H9 (cell line): ENCODE results near the gene MICAL3. TPM values are rescaled to one million over a fixed set of nuclear protein-coding genes. Genes with fewer than 3 reads are reported as not detected.
"Not testable (repeated sequence)": the region's sequence is repeated elsewhere in the genome, so short reads cannot be mapped to it uniquely, and the experiment has no call there.

ENCODE experiments used
- DNase-seq: peaks from one replicate; pipeline ENCODE4 v3.0.0-alpha.2; 2017
- H2AFZ ChIP-seq: one replicate; pipeline ENCODE4 v1.6.1; 2013; ENCODE audit warnings: mild to moderate bottlenecking, low read length, control low read depth, moderate library complexity
- H2AK5ac ChIP-seq: 2 replicates; pipeline ENCODE4 v1.6.1; 2013; ENCODE audit warnings: low read length, control low read depth, mixed read lengths; ENCODE audit not compliant: insufficient read length
- H2BK120ac ChIP-seq: one replicate; pipeline ENCODE4 v1.6.1; 2013; ENCODE audit warnings: low read depth, mild to moderate bottlenecking, low read length, control low read depth, inconsistent platforms; ENCODE audit not compliant: poor library complexity, severe bottlenecking
- H2BK12ac ChIP-seq: 2 replicates; pipeline ENCODE4 v1.6.1; 2013; ENCODE audit warnings: low read length, control low read depth, mixed read lengths, low read depth; ENCODE audit not compliant: insufficient read length
- H2BK15ac ChIP-seq: 2 replicates; pipeline ENCODE4 v1.6.1; 2013; ENCODE audit warnings: low read depth, low read length, control low read depth
- H2BK20ac ChIP-seq: one replicate; pipeline ENCODE4 v1.6.1; 2013; ENCODE audit warnings: low read depth, mild to moderate bottlenecking, low read length, control low read depth, inconsistent platforms; ENCODE audit not compliant: poor library complexity, severe bottlenecking
- H2BK5ac ChIP-seq: 2 replicates; pipeline ENCODE4 v1.6.1; 2013; ENCODE audit warnings: low read length, control low read depth, mixed read lengths; ENCODE audit not compliant: insufficient read length
- H3K14ac ChIP-seq: 2 replicates; pipeline ENCODE4 v1.6.1; 2013; ENCODE audit warnings: low read length, control low read depth; ENCODE audit not compliant: insufficient read depth
- H3K18ac ChIP-seq: 2 replicates; pipeline ENCODE4 v1.6.1; 2013; ENCODE audit warnings: low read depth, mild to moderate bottlenecking, mixed read lengths, low read length, control low read depth; ENCODE audit not compliant: insufficient read length
- H3K23ac ChIP-seq: 2 replicates; pipeline ENCODE4 v1.6.1; 2013; ENCODE audit warnings: low read length, control low read depth, mixed read lengths, low read depth; ENCODE audit not compliant: insufficient read length
- H3K23me2 ChIP-seq: 2 replicates; pipeline ENCODE4 v1.6.1; 2013; ENCODE audit warnings: low read depth, mild to moderate bottlenecking, mixed read lengths, low read length, control low read depth; ENCODE audit not compliant: insufficient read length, poor library complexity, severe bottlenecking
- H3K27ac ChIP-seq: 2 replicates; pipeline ENCODE4 v1.5.1; 2013; ENCODE audit warnings: low read length, control low read depth, mixed read lengths, low read depth; ENCODE audit not compliant: insufficient read length
- H3K27me3 ChIP-seq: 2 replicates; pipeline ENCODE4 v1.6.1; 2013; ENCODE audit warnings: low read length, control low read depth, inconsistent platforms; ENCODE audit not compliant: insufficient read depth
- H3K4ac ChIP-seq: 2 replicates; pipeline ENCODE4 v1.6.1; 2013; ENCODE audit warnings: low read depth, mild to moderate bottlenecking, control low read depth, inconsistent platforms, low read length, moderate library complexity
- H3K4me1 ChIP-seq: 2 replicates; pipeline ENCODE4 v1.6.1; 2013; ENCODE audit warnings: low read length, control low read depth, inconsistent platforms; ENCODE audit not compliant: insufficient read depth
- H3K4me2 ChIP-seq: 2 replicates; pipeline ENCODE4 v1.6.1; 2013; ENCODE audit warnings: low read length, control low read depth, mixed read lengths; ENCODE audit not compliant: insufficient read length, insufficient read depth
- H3K56ac ChIP-seq: 2 replicates; pipeline ENCODE4 v1.6.1; 2013; ENCODE audit warnings: low read depth, mild to moderate bottlenecking, mixed read lengths, low read length, control low read depth; ENCODE audit not compliant: insufficient read length
- H3K79me1 ChIP-seq: 2 replicates; pipeline ENCODE4 v1.6.1; 2013; ENCODE audit warnings: low read depth, mild to moderate bottlenecking, moderate library complexity, low read length, control low read depth, inconsistent platforms; ENCODE audit not compliant: insufficient read depth, poor library complexity, severe bottlenecking
- H3K79me2 ChIP-seq: 2 replicates; pipeline ENCODE4 v1.6.1; 2013; ENCODE audit warnings: low read length, control low read depth, inconsistent platforms; ENCODE audit not compliant: insufficient read depth
- H3K9ac ChIP-seq: 2 replicates; pipeline ENCODE4 v1.6.1; 2013; ENCODE audit warnings: low read length, control low read depth, mixed read lengths; ENCODE audit not compliant: insufficient read length; ENCODE audit errors: extremely low read depth
- H3K9me3 ChIP-seq: one replicate; pipeline ENCODE4 v1.6.1; 2013; ENCODE audit warnings: low read depth, low read length, inconsistent platforms; ENCODE audit not compliant: control insufficient read depth
- H3T11ph ChIP-seq: one replicate; pipeline ENCODE4 v1.6.1; 2013; ENCODE audit warnings: mild to moderate bottlenecking, low read length, control low read depth, inconsistent platforms
- H4K20me1 ChIP-seq: one replicate; pipeline ENCODE4 v1.6.1; 2013; ENCODE audit not compliant: control insufficient read depth, insufficient read length, insufficient read depth
- H4K5ac ChIP-seq: 2 replicates; pipeline ENCODE4 v1.6.1; 2013; ENCODE audit warnings: low read depth, mild to moderate bottlenecking, mixed read lengths, low read length, control low read depth; ENCODE audit not compliant: insufficient read length
- H4K8ac ChIP-seq: replicated peaks from 2 replicates; pipeline ENCODE4 v1.6.1; 2013; ENCODE audit warnings: low read length, control low read depth, mixed read lengths, low read depth; ENCODE audit not compliant: insufficient read length
- H4K91ac ChIP-seq: 2 replicates; pipeline ENCODE4 v1.6.1; 2013; ENCODE audit warnings: low read depth, mild to moderate bottlenecking, moderate library complexity, mixed read lengths, low read length, control low read depth; ENCODE audit not compliant: insufficient read length
- H3K27ac Mint-ChIP-seq, 3 experiments: 2 replicates in 2 of 3; 3 replicates in 1 of 3; pipeline ENCODE4 v1.8.0; 2020 to 2021; ENCODE audit warnings: mixed read lengths in 3 of 3, mild to moderate bottlenecking in 1 of 3, moderate library complexity in 1 of 3
- H3K27me3 Mint-ChIP-seq: 2 replicates; pipeline ENCODE4 v1.8.0; 2021; ENCODE audit warnings: low read depth, mild to moderate bottlenecking, moderate library complexity, mixed read lengths
- H3K36me3 Mint-ChIP-seq, 3 experiments: 2 replicates in 2 of 3; 3 replicates in 1 of 3; pipeline ENCODE4 v1.8.0; 2020 to 2021; ENCODE audit warnings: low read depth in 3 of 3, mixed read lengths in 3 of 3; ENCODE audit not compliant: insufficient read depth in 1 of 3
- H3K4me1 Mint-ChIP-seq, 2 experiments: 2 replicates each; pipeline ENCODE4 v1.8.0; 2020; ENCODE audit warnings: mixed read lengths in 2 of 2
- H3K4me3 Mint-ChIP-seq, 2 experiments: 2 replicates in 1 of 2; 3 replicates in 1 of 2; pipeline ENCODE4 v1.8.0; 2020 to 2021; ENCODE audit warnings: mild to moderate bottlenecking in 2 of 2, mixed read lengths in 2 of 2, moderate library complexity in 1 of 2
- H3K9me3 Mint-ChIP-seq, 2 experiments: 2 replicates in 1 of 2; 3 replicates in 1 of 2; pipeline ENCODE4 v1.8.0; 2020; ENCODE audit warnings: mild to moderate bottlenecking in 2 of 2, mixed read lengths in 2 of 2, moderate library complexity in 1 of 2
- CTCF ChIP-seq: fragments of 200-600 bp; sonication (generic); conservative IDR thresholded peaks from 3 replicates; pipeline ENCODE4 v1.8.0; 2021; ENCODE audit warnings: antibody characterized with exemption, mild to moderate bottlenecking
- WGBS: extraction: QIAGEN DNeasy Blood & Tissue Kit; methylation state at CpG from one replicate; pipeline ENCODE4 v1.1.7; 2013; ENCODE audit warnings: missing lambda C conversion rate, low lambda C conversion rate, mixed read lengths; ENCODE audit not compliant: insufficient read length; ENCODE audit errors: extremely low coverage; 5-methylcytosine and 5-hydroxymethylcytosine counted together
- total RNA-seq: library from RNA; stranded (reverse); gene quantifications from 2 replicates; pipeline ENCODE4 v1.2.1, GENCODE V29; 2021

The MICAL3 gene
- total RNA-seq, 1 experiment from 2014 or later = 50.2 TPM

GRCh38 chr22:17938484-17938924, 85.9 kb downstream of the MICAL3 start:
- no peak overlapping the region for H2AK5ac ChIP-seq
- H2BK20ac ChIP-seq = no peak overlapping the region
- Mint-ChIP-seq H3K4me1 (peaks cover 41 to 56% of the 10 kb centered on the region in 2 experiments), H3K36me3 (peaks cover 2 to 7% (median 2%) of the 10 kb centered on the region in 3 experiments; a peak in 5 of 7 replicates), H3K27ac (no peak overlapping the region), H3K4me3 (no peak overlapping the region), H3K27me3 (no peaks in the 10 kb centered on the region), H3K9me3 (0 out of 5 replicates have a peak, but pooled peaks cover 0 to 2% of the 10 kb centered on the region in 2 experiments)
- H4K91ac ChIP-seq = no peak overlapping the region
- no peak overlapping the region for H2BK120ac ChIP-seq
- peaks cover 3% of the 10 kb centered on the region; the same call in 1 of the 2 replicates for H3K4me1 ChIP-seq
- H2AFZ ChIP-seq = no peak overlapping the region
- H3T11ph ChIP-seq = no peak overlapping the region
- no peak overlapping the region for H3K18ac ChIP-seq
- no peak overlapping the region for H3K56ac ChIP-seq
- no peak overlapping the region for H3K23ac ChIP-seq
- H2BK15ac ChIP-seq = no peak overlapping the region
- peaks cover 13% of the 10 kb centered on the region for H3K79me1 ChIP-seq
- H3K9me3 ChIP-seq = no peaks in the 10 kb centered on the region
- no peak overlapping the region for H2BK12ac ChIP-seq
- H4K20me1 ChIP-seq = no peaks in the 10 kb centered on the region
- no peak overlapping the region for H3K27ac ChIP-seq
- no peak overlapping the region for H3K4me2 ChIP-seq
- no peak overlapping the region for H2BK5ac ChIP-seq
- TF ChIP-seq CTCF = no peak
- no peaks in the 10 kb centered on the region for H3K23me2 ChIP-seq
- no peak overlapping the region for H3K4ac ChIP-seq
- no CpG with 5 or more reads among the region's 8 CpGs for WGBS
- H3K9ac ChIP-seq = no peak overlapping the region
- no peaks in the 10 kb centered on the region for H3K27me3 ChIP-seq
- no peak overlapping the region for H4K5ac ChIP-seq
- peaks cover 2% of the 10 kb centered on the region; the same call in 1 of the 2 replicates for H3K79me2 ChIP-seq
- no peak overlapping the region for H3K14ac ChIP-seq
- no peak overlapping the region for H4K8ac ChIP-seq
- DNase-seq = no peak

GRCh38 chr22:17932457-17932856, 91.9 kb downstream of the MICAL3 start:
- H3K18ac ChIP-seq, H3K4me1 ChIP-seq: not testable (repeated sequence)
- no CpG with 5 or more reads among the region's 2 CpGs for WGBS

More at GRCh38 chr22:17932457-17932856, 91.9 kb downstream of the MICAL3 start:
- not testable (repeated sequence) for H3K4me3 Mint-ChIP-seq, H2BK12ac ChIP-seq, H3K79me2 ChIP-seq, H3K14ac ChIP-seq, H3K23ac ChIP-seq, DNase-seq, H2BK20ac ChIP-seq, H3T11ph ChIP-seq, H3K23me2 ChIP-seq, H3K4me2 ChIP-seq, H3K9ac ChIP-seq, H3K27ac ChIP-seq, H2BK5ac ChIP-seq, H3K27ac Mint-ChIP-seq, H2AK5ac ChIP-seq, H3K36me3 Mint-ChIP-seq, H3K27me3 ChIP-seq, H3K9me3 Mint-ChIP-seq, H4K8ac ChIP-seq, H3K9me3 ChIP-seq, H4K5ac ChIP-seq, H2BK120ac ChIP-seq, H2BK15ac ChIP-seq, H4K91ac ChIP-seq, H2AFZ ChIP-seq, H3K27me3 Mint-ChIP-seq, H3K4ac ChIP-seq, H4K20me1 ChIP-seq, H3K79me1 ChIP-seq, H3K56ac ChIP-seq
- H3K4me1 Mint-ChIP-seq = peaks cover 20 to 25% of the 10 kb centered on the region in 2 experiments
